NCI-H1092 treated with DMSO at 0.1 percent for 48 hours (cell line): ENCODE results near the gene PELI2.
A peak's percentile ranks its signal among the peaks of the same experiment; 100 is the strongest.

Source experiments
- DNase-seq: peaks from one replicate; lab custom pipeline; 2025; lab: John Stamatoyannopoulos, UW

PELI2 gene

GRCh38 chr14:56206596-56206995 lies 88.4 kb downstream of the PELI2 start:
- no peak for DNase-seq

GRCh38 chr14:56207626-56208292 lies 89.5 kb downstream of the PELI2 start:
- DNase-seq = no peak

- DNase-seq = no peak
These were observed 90.3 kb downstream of the PELI2 start for GRCh38 chr14:56208520-56208919.

- DNase-seq = no peak
These were observed 92.4 kb downstream of the PELI2 start for GRCh38 chr14:56210571-56210970.

- DNase-seq = no peak
These were observed 92.9 kb downstream of the PELI2 start for GRCh38 chr14:56211084-56211483.

GRCh38 chr14:56211844-56212243 lies 93.6 kb downstream of the PELI2 start:
- DNase-seq = no peak

GRCh38 chr14:56212521-56212920 lies 94.3 kb downstream of the PELI2 start:
- DNase-seq = no peak

GRCh38 chr14:56213306-56213705 lies 95.1 kb downstream of the PELI2 start:
- no peak for DNase-seq

GRCh38 chr14:56215180-56215579 lies 97.0 kb downstream of the PELI2 start:
- no peak for DNase-seq

GRCh38 chr14:56216626-56217379 lies 98.6 kb downstream of the PELI2 start:
- peak; percentile 77 for DNase-seq

GRCh38 chr14:56217380-56218045 lies 99.3 kb downstream of the PELI2 start:
- DNase-seq = peak; percentile 39

GRCh38 chr14:56219666-56220413 lies 101.6 kb downstream of the PELI2 start:
- no peak for DNase-seq

- DNase-seq = no peak
These were observed 103.3 kb downstream of the PELI2 start for GRCh38 chr14:56221382-56222128.

GRCh38 chr14:56224229-56224628 lies 106.0 kb downstream of the PELI2 start:
- DNase-seq = peak; percentile 34

GRCh38 chr14:56224691-56225681 lies 106.8 kb downstream of the PELI2 start:
- no peak for DNase-seq

GRCh38 chr14:56235388-56235787 lies 117.2 kb downstream of the PELI2 start:
- DNase-seq = no peak

- DNase-seq = no peak
These were observed 119.2 kb downstream of the PELI2 start for GRCh38 chr14:56237398-56237797.

GRCh38 chr14:56241461-56241860 lies 123.2 kb downstream of the PELI2 start:
- no peak for DNase-seq

- DNase-seq = no peak
These were observed 124.9 kb downstream of the PELI2 start for GRCh38 chr14:56243110-56243509.

GRCh38 chr14:56244138-56244789 lies 126.1 kb downstream of the PELI2 start:
- DNase-seq = no peak
